Vein endothelial cell (primary cell): ENCODE results near the gene PARP14. TPM values are rescaled to one million over a fixed set of nuclear protein-coding genes. Genes with fewer than 3 reads are reported as not detected.

Experiments used
- total RNA-seq: library from RNA; depleted of rRNA; stranded (reverse); fragments of >200 nt; gene quantifications from 2 replicates; pipeline ENCODE4 v1.2.3, GENCODE V29; 2012

The PARP14 gene
- total RNA-seq: 55.1 and 78.7 TPM in 2 replicates

GRCh38 chr3:122680475-122681283 is at the start of gene PARP14:
TSS of gene PARP14 (plus strand) at chr3:122680839. CDS start at chr3:122680884, 45 bp downstream.

Other genes starting within 250 kb of the PARP14 start
- gene KPNA1, start 165.9 kb upstream of the PARP14 start, total RNA-seq: 50.3 and 87.3 TPM in 2 replicates
- 7.5 and 9.6 TPM in 2 replicates for gene PARP9, start 116.5 kb upstream of the PARP14 start, total RNA-seq
- 14.0 and 19.5 TPM in 2 replicates for gene DTX3L, start 116.5 kb upstream of the PARP14 start, total RNA-seq
- 0.98 and 1.3 TPM in 2 replicates for gene PARP15, start 103.2 kb upstream of the PARP14 start, total RNA-seq
- 5.9 and 6.7 TPM in 2 replicates for gene HSPBAP1, start 113.0 kb downstream of the PARP14 start, total RNA-seq
- gene SLC49A4, start 114.2 kb downstream of the PARP14 start, total RNA-seq: 22.3 and 22.5 TPM in 2 replicates